K562 (cell line): Measurements from ENCODE around the gene KLK11. TPM values are rescaled to one million over a fixed set of nuclear protein-coding genes. Genes with fewer than 3 reads are reported as not detected.

Experiments used
- FOXJ3 ChIP-seq: sonication (generic); formaldehyde crosslinking; IDR thresholded peaks from 2 replicates; pipeline ENCODE4 v1.4.0; 2020; ENCODE audit warnings: mild to moderate bottlenecking, missing genetic modification reagents
- GATA2 ChIP-seq: sonication (generic); formaldehyde crosslinking; IDR thresholded peaks from 2 replicates; pipeline ENCODE4 v1.4.0; 2020; ENCODE audit warnings: mild to moderate bottlenecking, missing genetic modification reagents
- GTF2F1 ChIP-seq: IDR thresholded peaks from 2 replicates; pipeline ENCODE4 v1.6.1; 2011; ENCODE audit warnings: low read depth, low read length, improper control_type of control experiment
- JUN ChIP-seq, 2 experiments: sonication (generic) in 1 of 2; formaldehyde crosslinking in 1 of 2; IDR thresholded peaks; 2 replicates each; pipeline versions ENCODE4 v1.6.1 to v1.8.0; 2012 to 2022; ENCODE audit warnings: borderline replicate concordance in 2 of 2, mild to moderate bottlenecking in 2 of 2, improper control_type of control experiment in 1 of 2, low read depth in 1 of 2, low read length in 1 of 2, missing genetic modification reagents in 1 of 2
- KDM5B ChIP-seq: fragments of 200-600 bp; sonication (generic); IDR thresholded peaks from 2 replicates; pipeline ENCODE4 v1.6.1; 2012; ENCODE audit warnings: low read depth, mild to moderate bottlenecking, moderate library complexity, low read length, control low read depth, inconsistent platforms; ENCODE audit not compliant: insufficient replicate concordance
- L3MBTL2 ChIP-seq: fragments of 450-650 bp; IDR thresholded peaks from 2 replicates; pipeline ENCODE4 v1.6.1; 2016; ENCODE audit warnings: mild to moderate bottlenecking, moderate library complexity
- MAZ ChIP-seq, 2 experiments: fragments of 450-650 bp in 1 of 2; sonication (generic) in 1 of 2; formaldehyde crosslinking; IDR thresholded peaks in 1 of 2; conservative IDR thresholded peaks in 1 of 2; 2 replicates each; pipeline versions ENCODE4 v1.4.0 to v1.5.0; 2020; ENCODE audit warnings: mild to moderate bottlenecking in 1 of 2, missing genetic modification reagents in 1 of 2
- MTA3 ChIP-seq: fragments of 450-650 bp; formaldehyde crosslinking; IDR thresholded peaks from 2 replicates; pipeline ENCODE4 v1.6.1; 2017; ENCODE audit warnings: mild to moderate bottlenecking, borderline replicate concordance
- NRF1 ChIP-seq, 2 experiments: fragments of 450-650 bp; IDR thresholded peaks in 1 of 2; conservative IDR thresholded peaks in 1 of 2; 2 replicates each; pipeline ENCODE4 v1.6.1; 2014; ENCODE audit warnings: mild to moderate bottlenecking in 2 of 2
- RAD51 ChIP-seq: fragments of 450-650 bp; IDR thresholded peaks from 2 replicates; pipeline ENCODE4 v1.7.1; 2016; ENCODE audit warnings: low read depth, mild to moderate bottlenecking, borderline replicate concordance
- SETDB1 ChIP-seq: IDR thresholded peaks from one replicate; pipeline ENCODE4 v1.6.1; 2012; ENCODE audit warnings: low read length, control low read depth, inconsistent platforms
- TAF15 ChIP-seq: fragments of 200-400 bp; formaldehyde crosslinking; IDR thresholded peaks from 2 replicates; pipeline ENCODE4 v1.6.1; 2017; ENCODE audit warnings: mild to moderate bottlenecking, low read depth, low read length, moderate library complexity
- XRCC5 ChIP-seq: fragments of 200-400 bp; formaldehyde crosslinking; IDR thresholded peaks from 2 replicates; pipeline ENCODE4 v1.6.1; 2017; ENCODE audit warnings: low read depth, mild to moderate bottlenecking, low read length
- ZNF197 ChIP-seq: fragments of 200-800 bp; sonication (Bioruptor generic); IDR thresholded peaks from 2 replicates; pipeline ENCODE4 v1.6.1; 2016; ENCODE audit warnings: low read depth, missing genetic modification characterization, missing compliant biosample characterization
- ZNF324 ChIP-seq: fragments of 250-450 bp; sonication (Bioruptor Pico); IDR thresholded peaks from 2 replicates; pipeline ENCODE4 v1.4.0; 2020; ENCODE audit warnings: mild to moderate bottlenecking
- ZNF77 ChIP-seq: fragments of 250-450 bp; sonication (Bioruptor Pico); IDR thresholded peaks from 2 replicates; pipeline ENCODE4 v1.5.0; 2020
- ZNF780A ChIP-seq: fragments of 250-450 bp; sonication (Bioruptor Pico); IDR thresholded peaks from 2 replicates; pipeline ENCODE4 v1.5.0; 2021; ENCODE audit warnings: mild to moderate bottlenecking
- ZNF830 ChIP-seq: fragments of 250-450 bp; sonication (Bioruptor Pico); IDR thresholded peaks from 2 replicates; pipeline ENCODE4 v1.5.0; 2021; ENCODE audit warnings: mild to moderate bottlenecking
- polyA plus RNA-seq, 8 experiments: library from polyadenylated mRNA; depleted of rRNA in 4 of 8; stranded (reverse) in 5 of 8; unstranded in 3 of 8; fragments of >200 nt; fragmentation: Nextera tagmentation in 2 of 8; fragmentation: Illumina TruSeq in 1 of 8; extraction: Ambion mirVana in 2 of 8; extraction: Trizol in 1 of 8; gene quantifications; 2 replicates each; pipeline versions ENCODE4 v1.2.1 to v1.2.3, GENCODE V29; 2011 to 2014; ENCODE audit warnings: inconsistent platforms in 1 of 8, missing spikeins in 1 of 8
- total RNA-seq, 7 experiments: library from RNA; depleted of rRNA in 6 of 7; stranded (reverse); fragments of >200 nt in 6 of 7; fragmentation: Illumina TruSeq in 2 of 7; extraction: Trizol in 2 of 7; gene quantifications; 2 replicates each; pipeline versions ENCODE4 v1.2.1 to v1.2.3, GENCODE V29; 2011 to 2021; ENCODE audit warnings: low replicate concordance in 1 of 7
- TF ChIP-seq, protein P1 (sequence below): IDR thresholded peaks from 2 replicates; pipeline ENCODE4 v1.6.1; 2016; ENCODE audit warnings: missing genetic modification characterization, missing compliant biosample characterization
- TF ChIP-seq, protein P2 (sequence below): fragments of 150-350 bp; conservative IDR thresholded peaks from 2 replicates; pipeline ENCODE4 v1.6.1; 2014; ENCODE audit warnings: low read length
- TF ChIP-seq, protein P3 (sequence below): sonication (generic); formaldehyde crosslinking; IDR thresholded peaks from 2 replicates; pipeline ENCODE4 v1.5.0; 2020; ENCODE audit warnings: missing genetic modification reagents
- TF ChIP-seq, protein P4 (sequence below): IDR thresholded peaks from 2 replicates; pipeline ENCODE4 v1.6.1; 2012; ENCODE audit warnings: low read depth, low read length, improper control_type of control experiment, borderline replicate concordance

Gene KLK11
- total and polyA plus RNA-seq, 9 of the 15 experiments (the other 6 are each of a cell fraction or from before 2014, with no cell fraction given): not detected

DNA sequence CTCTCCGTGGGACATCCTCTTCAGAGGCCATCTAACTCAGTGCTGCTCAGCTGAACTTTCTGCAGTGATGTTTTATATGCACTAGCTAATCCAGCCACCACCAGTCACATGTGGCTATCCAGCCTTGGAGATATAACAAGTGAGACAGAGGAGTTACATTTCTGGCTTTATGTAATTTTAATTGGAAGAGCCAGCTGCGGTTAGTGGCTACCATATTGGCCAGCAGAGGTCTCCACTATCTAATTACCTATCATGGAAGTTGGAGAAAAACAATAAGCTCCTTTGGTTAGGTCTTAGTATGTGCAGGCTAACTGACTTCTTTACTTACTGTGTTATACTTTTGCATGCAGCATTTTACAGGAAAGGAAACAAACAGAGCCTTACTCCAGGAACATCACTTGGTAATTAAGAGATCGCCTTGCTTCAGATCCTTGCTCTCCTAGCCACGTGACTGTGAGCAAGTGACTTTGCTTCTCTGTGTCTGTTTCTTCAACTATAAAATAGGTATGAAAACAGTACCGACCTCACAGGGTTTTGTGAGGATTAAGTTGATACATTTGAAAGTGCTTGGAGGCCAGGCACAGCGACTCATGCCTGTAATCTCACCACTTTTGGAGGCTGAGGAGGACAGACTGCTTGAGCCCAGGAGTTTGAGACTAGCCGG is 5.3 kb downstream of the KLK11 start (continued):
- TF ChIP-seq ZNF197 (CRISPR knock-in tag) (no peak), XRCC5 (no peak), ZNF324 (no peak), ZNF780A (no peak), FOXJ3 (CRISPR knock-in tag) (no peak), NRF1 (conservative IDR thresholded peaks at IDR 0.05 in 1 of 2, IDR thresholded peaks at IDR 0.05 in 1 of 2) (peak in 1 of 2 experiments; percentile 24; a peak in 1 of 4 replicates), KDM5B (no peak), ZNF77 (no peak), GATA2 (no peak), SETDB1 (no peak), JUN (IDR thresholded peaks at IDR 0.05; ENCODE audit: borderline replicate concordance, low read depth, low read length) (no peak), JUN (CRISPR knock-in tag; IDR thresholded peaks at IDR 0.05; ENCODE audit: borderline replicate concordance) (no peak), L3MBTL2 (no peak; the same call in 1 of the 2 replicates), TAF15 (no peak), RAD51 (peak; percentile 86), GTF2F1 (no peak), ZNF830 (CRISPR knock-in tag) (no peak), MTA3 (no peak), MAZ (CRISPR knock-in tag; conservative IDR thresholded peaks at IDR 0.05 in 1 of 2, IDR thresholded peaks at IDR 0.05 in 1 of 2) (no peak)
- TF ChIP-seq, protein P1, sequence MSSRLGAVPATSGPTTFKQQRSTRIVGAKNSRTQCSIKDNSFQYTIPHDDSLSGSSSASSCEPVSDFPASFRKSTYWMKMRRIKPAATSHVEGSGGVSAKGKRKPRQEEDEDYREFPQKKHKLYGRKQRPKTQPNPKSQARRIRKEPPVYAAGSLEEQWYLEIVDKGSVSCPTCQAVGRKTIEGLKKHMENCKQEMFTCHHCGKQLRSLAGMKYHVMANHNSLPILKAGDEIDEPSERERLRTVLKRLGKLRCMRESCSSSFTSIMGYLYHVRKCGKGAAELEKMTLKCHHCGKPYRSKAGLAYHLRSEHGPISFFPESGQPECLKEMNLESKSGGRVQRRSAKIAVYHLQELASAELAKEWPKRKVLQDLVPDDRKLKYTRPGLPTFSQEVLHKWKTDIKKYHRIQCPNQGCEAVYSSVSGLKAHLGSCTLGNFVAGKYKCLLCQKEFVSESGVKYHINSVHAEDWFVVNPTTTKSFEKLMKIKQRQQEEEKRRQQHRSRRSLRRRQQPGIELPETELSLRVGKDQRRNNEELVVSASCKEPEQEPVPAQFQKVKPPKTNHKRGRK (tag): no peak
- TF ChIP-seq, protein P2, sequence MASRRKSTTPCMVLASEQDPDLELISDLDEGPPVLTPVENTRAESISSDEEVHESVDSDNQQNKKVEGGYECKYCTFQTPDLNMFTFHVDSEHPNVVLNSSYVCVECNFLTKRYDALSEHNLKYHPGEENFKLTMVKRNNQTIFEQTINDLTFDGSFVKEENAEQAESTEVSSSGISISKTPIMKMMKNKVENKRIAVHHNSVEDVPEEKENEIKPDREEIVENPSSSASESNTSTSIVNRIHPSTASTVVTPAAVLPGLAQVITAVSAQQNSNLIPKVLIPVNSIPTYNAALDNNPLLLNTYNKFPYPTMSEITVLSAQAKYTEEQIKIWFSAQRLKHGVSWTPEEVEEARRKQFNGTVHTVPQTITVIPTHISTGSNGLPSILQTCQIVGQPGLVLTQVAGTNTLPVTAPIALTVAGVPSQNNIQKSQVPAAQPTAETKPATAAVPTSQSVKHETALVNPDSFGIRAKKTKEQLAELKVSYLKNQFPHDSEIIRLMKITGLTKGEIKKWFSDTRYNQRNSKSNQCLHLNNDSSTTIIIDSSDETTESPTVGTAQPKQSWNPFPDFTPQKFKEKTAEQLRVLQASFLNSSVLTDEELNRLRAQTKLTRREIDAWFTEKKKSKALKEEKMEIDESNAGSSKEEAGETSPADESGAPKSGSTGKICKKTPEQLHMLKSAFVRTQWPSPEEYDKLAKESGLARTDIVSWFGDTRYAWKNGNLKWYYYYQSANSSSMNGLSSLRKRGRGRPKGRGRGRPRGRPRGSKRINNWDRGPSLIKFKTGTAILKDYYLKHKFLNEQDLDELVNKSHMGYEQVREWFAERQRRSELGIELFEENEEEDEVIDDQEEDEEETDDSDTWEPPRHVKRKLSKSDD: no peak
- TF ChIP-seq, protein P3, sequence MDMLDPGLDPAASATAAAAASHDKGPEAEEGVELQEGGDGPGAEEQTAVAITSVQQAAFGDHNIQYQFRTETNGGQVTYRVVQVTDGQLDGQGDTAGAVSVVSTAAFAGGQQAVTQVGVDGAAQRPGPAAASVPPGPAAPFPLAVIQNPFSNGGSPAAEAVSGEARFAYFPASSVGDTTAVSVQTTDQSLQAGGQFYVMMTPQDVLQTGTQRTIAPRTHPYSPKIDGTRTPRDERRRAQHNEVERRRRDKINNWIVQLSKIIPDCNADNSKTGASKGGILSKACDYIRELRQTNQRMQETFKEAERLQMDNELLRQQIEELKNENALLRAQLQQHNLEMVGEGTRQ: peak; percentile 73
- TF ChIP-seq, protein P4, sequence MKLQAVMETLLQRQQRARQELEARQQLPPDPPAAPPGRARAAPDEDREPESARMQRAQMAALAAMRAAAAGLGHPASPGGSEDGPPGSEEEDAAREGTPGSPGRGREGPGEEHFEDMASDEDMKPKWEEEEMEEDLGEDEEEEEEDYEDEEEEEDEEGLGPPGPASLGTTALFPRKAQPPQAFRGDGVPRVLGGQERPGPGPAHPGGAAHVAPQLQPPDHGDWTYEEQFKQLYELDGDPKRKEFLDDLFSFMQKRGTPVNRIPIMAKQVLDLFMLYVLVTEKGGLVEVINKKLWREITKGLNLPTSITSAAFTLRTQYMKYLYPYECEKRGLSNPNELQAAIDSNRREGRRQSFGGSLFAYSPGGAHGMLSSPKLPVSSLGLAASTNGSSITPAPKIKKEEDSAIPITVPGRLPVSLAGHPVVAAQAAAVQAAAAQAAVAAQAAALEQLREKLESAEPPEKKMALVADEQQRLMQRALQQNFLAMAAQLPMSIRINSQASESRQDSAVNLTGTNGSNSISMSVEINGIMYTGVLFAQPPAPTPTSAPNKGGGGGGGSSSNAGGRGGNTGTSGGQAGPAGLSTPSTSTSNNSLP: peak; percentile 97
